ENCODE data around the gene WASF2. TPM values are rescaled to one million over a fixed set of nuclear protein-coding genes. Genes with fewer than 3 reads are reported as not detected.

Gene WASF2
- total RNA-seq, 1 experiment from 2014 or later = 68.6 TPM

GRCh38 chr1:27507960-27508665, 18.1 kb upstream of the WASF2 start:
- H3K4me3 ChIP-seq (ENCODE audit: low read depth, low read length) = no peak overlapping the region
- H3K36me3 Mint-ChIP-seq (ENCODE audit: insufficient read depth, unreplicated experiment) = no peaks in the 10 kb centered on the region
- H3K9me3 Mint-ChIP-seq (ENCODE audit: unreplicated experiment) = no peaks in the 10 kb centered on the region
- peaks cover 18% of the 10 kb centered on the region for H3K4me1 ChIP-seq
- no peak for DNase-seq
- intact Hi-C loops (cut with micrococcal nuclease; ENCODE audit: unreplicated experiment) = no loop called here
- H3K27ac Mint-ChIP-seq (ENCODE audit: unreplicated experiment) = peak overlapping the region; percentile 11
- no peaks in the 10 kb centered on the region for H3K27me3 Mint-ChIP-seq (ENCODE audit: insufficient read depth, unreplicated experiment)
- H3K36me3 ChIP-seq (ENCODE audit: control insufficient read depth, insufficient read depth, low read length) = no peaks in the 10 kb centered on the region
- no TSS peak for BruUV-seq (replicated peaks)
- H3K9me3 ChIP-seq = no peaks in the 10 kb centered on the region
- ChIA-PET CTCF (interaction anchor here (0.6 kb wide), 1 partner anchor 142 kb away, joined by 3 read pairs; no protein-coding TSS in a partner anchor), POLR2A (interaction anchor here (0.8 kb wide), 1 partner anchor 17 kb away, joined by 4 read pairs; no protein-coding TSS in a partner anchor)
- H3K4me3 Mint-ChIP-seq (ENCODE audit: unreplicated experiment) = no peak overlapping the region
- peaks cover 15% of the 10 kb centered on the region for H3K4me1 Mint-ChIP-seq (ENCODE audit: low read depth, unreplicated experiment)
- TF ChIP-seq CTCF (IDR thresholded peaks at IDR 0.05; ENCODE audit: insufficient read depth in 1 of 2, low read depth in 1 of 2, low read length in 1 of 2, severe bottlenecking in 1 of 2, unreplicated experiment in 1 of 2) = no peak
- no peaks in the 10 kb centered on the region for H3K27me3 ChIP-seq (replicated peaks; ENCODE audit: control insufficient read depth, insufficient read depth, low read length)

- TF ChIP-seq CTCF (IDR thresholded peaks at IDR 0.05; ENCODE audit: insufficient read depth in 1 of 2, low read depth in 1 of 2, low read length in 1 of 2, severe bottlenecking in 1 of 2, unreplicated experiment in 1 of 2) = no peak
- intact Hi-C loops (cut with micrococcal nuclease; ENCODE audit: unreplicated experiment) = no loop called here
- no peaks in the 10 kb centered on the region for H3K27me3 ChIP-seq (replicated peaks; ENCODE audit: control insufficient read depth, insufficient read depth, low read length)
- Mint-ChIP-seq H3K4me3 (ENCODE audit: unreplicated experiment) (no peak overlapping the region), H3K9me3 (ENCODE audit: unreplicated experiment) (no peaks in the 10 kb centered on the region), H3K4me1 (ENCODE audit: low read depth, unreplicated experiment) (peaks cover 18% of the 10 kb centered on the region), H3K27me3 (ENCODE audit: insufficient read depth, unreplicated experiment) (no peaks in the 10 kb centered on the region), H3K36me3 (ENCODE audit: insufficient read depth, unreplicated experiment) (no peaks in the 10 kb centered on the region), H3K27ac (ENCODE audit: unreplicated experiment) (no peak overlapping the region)
- no peaks in the 10 kb centered on the region for H3K36me3 ChIP-seq (ENCODE audit: control insufficient read depth, insufficient read depth, low read length)
- no peaks in the 10 kb centered on the region for H3K9me3 ChIP-seq
- H3K4me3 ChIP-seq (ENCODE audit: low read depth, low read length) = no peak overlapping the region
- no peak for DNase-seq
- peaks cover 18% of the 10 kb centered on the region for H3K4me1 ChIP-seq
- POLR2A ChIA-PET = no interaction called here
- BruUV-seq (replicated peaks) = no TSS peak
- CTCF ChIA-PET = interaction anchor here (0.6 kb wide), 1 partner anchor 97 kb away, joined by 5 read pairs; the partner anchor contains the start of gene AHDC1
Observed at GRCh38 chr1:27506703-27507102, 16.7 kb upstream of the WASF2 start.

GRCh38 chr1:27505420-27505680, 15.4 kb upstream of the WASF2 start:
- H3K9me3 Mint-ChIP-seq (ENCODE audit: unreplicated experiment) = no peaks in the 10 kb centered on the region
- no TSS peak for BruUV-seq (replicated peaks)
- peaks cover 18% of the 10 kb centered on the region for H3K4me1 ChIP-seq
- ChIA-PET POLR2A (interaction anchor here (0.6 to 1.1 kb wide), 2 partner anchors 15 to 38 kb away, joined by 4 read pairs; partner anchors contain the start of gene WASF2), CTCF (interaction anchor here (0.7 to 0.9 kb wide), 2 partner anchors 9 to 15 kb away, joined by 3 to 4 read pairs; partner anchors contain the start of gene WASF2)
- no peak overlapping the region for H3K27ac Mint-ChIP-seq (ENCODE audit: unreplicated experiment)
- intact Hi-C loops (cut with micrococcal nuclease; ENCODE audit: unreplicated experiment) = loop anchor here (2.0 kb wide), 1 partner anchor 23 kb away; no protein-coding TSS in a partner anchor
- H3K27me3 ChIP-seq (replicated peaks; ENCODE audit: control insufficient read depth, insufficient read depth, low read length) = no peaks in the 10 kb centered on the region
- H3K4me3 ChIP-seq (ENCODE audit: low read depth, low read length) = no peak overlapping the region
- H3K4me1 Mint-ChIP-seq (ENCODE audit: low read depth, unreplicated experiment) = peaks cover 18% of the 10 kb centered on the region
- H3K36me3 Mint-ChIP-seq (ENCODE audit: insufficient read depth, unreplicated experiment) = no peaks in the 10 kb centered on the region
- no peaks in the 10 kb centered on the region for H3K36me3 ChIP-seq (ENCODE audit: control insufficient read depth, insufficient read depth, low read length)
- H3K27me3 Mint-ChIP-seq (ENCODE audit: insufficient read depth, unreplicated experiment) = no peaks in the 10 kb centered on the region
- TF ChIP-seq CTCF (IDR thresholded peaks at IDR 0.05; ENCODE audit: insufficient read depth in 1 of 2, low read depth in 1 of 2, low read length in 1 of 2, severe bottlenecking in 1 of 2, unreplicated experiment in 1 of 2) = no peak
- no peak overlapping the region for H3K4me3 Mint-ChIP-seq (ENCODE audit: unreplicated experiment)
- no peaks in the 10 kb centered on the region for H3K9me3 ChIP-seq
- DNase-seq = no peak
